CD4-positive, alpha-beta T cell treated with Interleukin-17A for 1 hour (primary cell): ENCODE results near the gene CPA1.
"Not testable (repeated sequence)": the region's sequence is repeated elsewhere in the genome, so short reads cannot be mapped to it uniquely, and the experiment has no call there.

Experiments
- DNase-seq: peaks from one replicate; pipeline ENCODE4 v3.0.0-alpha.2; 2020

The CPA1 gene

DNA sequence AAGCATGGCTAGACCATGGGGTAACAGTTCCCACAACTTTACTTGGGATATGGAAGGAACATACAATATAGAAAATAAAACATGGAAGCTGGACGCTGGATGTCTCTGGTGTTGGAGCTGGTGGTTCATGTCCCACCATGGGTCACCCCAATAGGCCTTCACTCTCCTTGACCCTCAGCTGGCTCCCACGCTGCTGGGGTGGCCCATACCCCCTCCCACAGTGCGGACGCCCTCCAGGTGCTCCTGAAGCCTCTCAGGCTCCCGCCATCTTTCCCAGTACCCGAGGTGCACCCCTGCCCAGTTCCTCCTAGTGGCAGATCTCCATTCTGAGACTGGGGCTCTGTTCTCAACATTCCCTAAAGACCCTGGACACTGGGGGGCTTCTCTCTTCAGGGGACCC, 5.8 kb upstream of the CPA1 start:
- DNase-seq: no peak

DNA sequence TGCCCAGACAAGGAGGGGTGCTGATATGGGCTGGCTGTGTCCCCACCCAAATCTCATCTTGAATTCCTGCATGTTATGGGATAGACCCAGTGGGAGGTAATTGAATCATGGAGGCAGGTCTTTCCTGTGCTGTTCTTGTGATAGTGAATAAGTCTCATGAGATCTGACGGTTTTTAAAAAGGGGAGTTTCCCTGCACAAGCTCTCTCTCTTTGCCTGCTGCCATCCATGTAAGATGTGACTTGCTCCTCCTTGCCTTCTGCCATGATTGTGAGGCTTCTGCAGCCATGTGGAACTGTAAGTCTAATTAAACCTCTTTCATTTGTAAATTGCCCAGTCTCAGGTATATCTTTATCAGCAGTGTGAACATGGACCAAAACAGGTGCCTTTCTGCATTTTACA, 3.8 kb upstream of the CPA1 start:
- DNase-seq: not testable (repeated sequence)

DNA sequence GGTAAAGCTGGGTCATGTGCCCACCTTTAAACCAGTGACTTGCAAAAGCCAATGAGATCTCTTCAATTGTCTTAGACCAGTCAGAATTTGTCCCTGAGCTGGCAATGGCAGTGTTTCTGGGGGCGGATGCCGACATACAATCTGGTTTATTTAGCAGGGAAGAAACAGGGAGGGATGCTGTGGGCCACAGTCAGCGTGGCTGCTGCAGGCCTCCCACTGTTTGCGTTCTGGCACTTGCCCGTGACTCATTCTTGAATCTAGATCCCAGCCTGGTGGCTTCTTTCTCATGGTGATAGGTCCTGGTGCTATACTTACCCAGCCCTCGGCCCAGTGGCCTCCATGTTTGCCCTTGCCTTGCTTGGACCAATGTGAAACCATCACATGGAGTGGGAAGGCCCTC, 3.1 kb upstream of the CPA1 start:
- DNase-seq: no peak

GRCh38 chr7:130379019-130379418, 1.3 kb upstream of the CPA1 start:
- DNase-seq: no peak

GRCh38 chr7:130379532-130379920, 768 bp upstream of the CPA1 start:
- no peak for DNase-seq

DNA sequence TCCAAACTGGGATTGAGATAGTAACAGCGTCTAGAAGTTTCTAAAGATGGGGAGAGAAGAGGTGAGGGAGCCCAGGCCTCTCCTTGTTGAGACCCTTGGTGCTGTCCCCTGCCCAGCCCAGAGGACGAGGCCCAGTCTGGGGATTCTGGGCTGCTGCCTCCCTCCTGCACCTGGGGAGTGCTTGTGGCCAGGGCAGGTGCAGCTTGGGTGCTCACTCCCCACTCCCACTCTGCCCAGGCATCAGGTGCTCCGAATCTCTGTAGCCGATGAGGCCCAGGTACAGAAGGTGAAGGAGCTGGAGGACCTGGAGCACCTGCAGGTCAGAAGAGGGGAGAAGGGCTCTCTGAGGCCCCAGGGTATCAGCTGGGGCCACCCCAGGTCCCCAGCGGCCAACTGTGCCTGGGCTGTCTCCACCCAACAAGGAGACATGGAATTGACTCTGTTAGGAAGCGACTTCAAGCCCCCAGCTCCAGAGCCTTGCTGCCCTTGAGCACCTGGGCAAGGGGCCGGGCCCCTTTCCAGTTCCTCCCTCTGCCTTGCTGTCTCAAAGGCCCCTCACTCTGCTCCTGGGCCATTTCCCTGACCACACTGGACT, 664 bp downstream of the CPA1 start:
- DNase-seq: no peak

DNA sequence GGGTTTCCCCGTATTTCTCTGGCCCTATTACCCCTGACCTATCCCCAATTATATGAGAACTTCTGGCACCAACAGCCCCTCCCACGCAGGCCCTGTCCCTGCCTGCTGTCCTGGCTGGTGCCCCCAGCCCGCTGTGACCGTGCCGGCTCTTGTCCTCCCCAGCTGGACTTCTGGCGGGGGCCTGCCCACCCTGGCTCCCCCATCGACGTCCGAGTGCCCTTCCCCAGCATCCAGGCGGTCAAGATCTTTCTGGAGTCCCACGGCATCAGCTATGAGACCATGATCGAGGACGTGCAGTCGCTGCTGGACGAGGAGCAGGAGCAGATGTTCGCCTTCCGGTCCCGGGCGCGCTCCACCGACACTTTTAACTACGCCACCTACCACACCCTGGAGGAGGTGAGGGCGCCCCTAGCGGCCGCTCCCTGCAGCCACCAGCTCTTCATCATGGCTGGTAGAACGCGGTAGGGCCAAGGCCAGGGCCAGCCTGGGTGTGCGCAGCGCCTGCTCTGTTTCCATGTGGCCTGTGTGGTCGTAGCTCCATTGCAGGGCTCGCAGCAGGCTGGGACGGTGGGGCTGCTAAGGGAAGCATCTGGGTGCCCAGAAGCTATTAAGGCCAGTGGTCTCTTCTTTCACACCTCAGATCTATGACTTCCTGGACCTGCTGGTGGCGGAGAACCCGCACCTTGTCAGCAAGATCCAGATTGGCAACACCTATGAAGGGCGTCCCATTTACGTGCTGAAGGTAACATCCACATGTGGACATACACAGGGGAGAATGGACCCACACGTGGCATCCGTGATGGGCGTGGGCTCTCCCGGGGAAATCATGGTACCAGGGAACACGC, 1.4 kb downstream of the CPA1 start:
- no peak for DNase-seq

DNA sequence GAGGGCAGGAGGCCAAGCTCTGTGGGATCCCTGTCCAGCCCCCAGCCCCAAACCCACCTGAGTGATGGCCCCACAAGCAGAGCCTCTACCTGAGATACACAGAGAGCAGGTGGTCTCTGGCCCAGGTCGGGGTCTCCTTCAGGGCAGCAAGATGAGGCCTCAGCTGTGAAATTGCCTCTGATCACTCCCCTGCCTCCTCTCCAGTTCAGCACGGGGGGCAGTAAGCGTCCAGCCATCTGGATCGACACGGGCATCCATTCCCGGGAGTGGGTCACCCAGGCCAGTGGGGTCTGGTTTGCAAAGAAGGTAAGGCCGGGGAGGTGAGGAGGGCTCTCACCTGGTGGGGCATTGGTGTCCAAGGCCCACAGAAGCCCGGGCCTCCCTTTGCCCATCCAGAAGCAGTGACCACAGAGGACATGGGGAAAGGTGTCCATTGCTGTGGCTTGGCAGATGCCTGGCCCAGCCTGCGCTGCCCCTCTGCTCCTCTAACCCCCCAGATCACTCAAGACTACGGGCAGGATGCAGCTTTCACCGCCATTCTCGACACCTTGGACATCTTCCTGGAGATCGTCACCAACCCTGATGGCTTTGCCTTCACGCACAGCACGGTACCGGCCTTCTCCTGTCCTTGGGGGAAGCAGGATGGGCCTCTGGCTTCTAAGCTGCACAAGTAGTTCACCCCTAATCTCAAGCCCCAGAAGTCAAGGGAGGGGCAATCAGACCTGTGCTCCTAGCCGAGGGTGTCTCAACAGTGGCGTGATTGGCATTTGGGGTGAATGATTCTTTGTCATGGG, 3.1 kb downstream of the CPA1 start:
- DNase-seq: no peak

DNA sequence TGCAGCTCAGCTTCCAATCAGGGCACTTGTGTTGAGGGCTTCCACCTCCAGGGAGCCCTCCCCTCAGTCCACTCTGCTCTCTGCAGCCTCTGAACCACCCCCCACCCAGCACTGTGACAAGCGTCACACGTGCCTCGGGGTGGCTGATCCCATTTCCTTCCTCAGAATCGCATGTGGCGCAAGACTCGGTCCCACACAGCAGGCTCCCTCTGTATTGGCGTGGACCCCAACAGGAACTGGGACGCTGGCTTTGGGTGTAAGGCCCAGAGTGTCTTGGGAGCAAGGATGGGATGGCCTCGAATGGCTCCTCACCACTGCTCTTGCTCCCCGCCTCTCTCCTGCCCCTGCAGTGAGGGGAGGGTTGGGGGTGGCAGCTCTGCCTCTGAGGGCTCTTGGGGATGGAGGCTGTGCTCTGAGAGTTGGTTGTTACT, 4.1 kb downstream of the CPA1 start:
- no peak for DNase-seq

GRCh38 chr7:130384841-130385599, 4.7 kb downstream of the CPA1 start:
- DNase-seq: no peak

- no peak for DNase-seq
Measured at GRCh38 chr7:130385600-130386066, 5.3 kb downstream of the CPA1 start.

GRCh38 chr7:130386876-130387275, 6.6 kb downstream of the CPA1 start:
- DNase-seq: no peak

- DNase-seq: no peak
Measured at GRCh38 chr7:130387306-130387627, 7.0 kb downstream of the CPA1 start.

DNA sequence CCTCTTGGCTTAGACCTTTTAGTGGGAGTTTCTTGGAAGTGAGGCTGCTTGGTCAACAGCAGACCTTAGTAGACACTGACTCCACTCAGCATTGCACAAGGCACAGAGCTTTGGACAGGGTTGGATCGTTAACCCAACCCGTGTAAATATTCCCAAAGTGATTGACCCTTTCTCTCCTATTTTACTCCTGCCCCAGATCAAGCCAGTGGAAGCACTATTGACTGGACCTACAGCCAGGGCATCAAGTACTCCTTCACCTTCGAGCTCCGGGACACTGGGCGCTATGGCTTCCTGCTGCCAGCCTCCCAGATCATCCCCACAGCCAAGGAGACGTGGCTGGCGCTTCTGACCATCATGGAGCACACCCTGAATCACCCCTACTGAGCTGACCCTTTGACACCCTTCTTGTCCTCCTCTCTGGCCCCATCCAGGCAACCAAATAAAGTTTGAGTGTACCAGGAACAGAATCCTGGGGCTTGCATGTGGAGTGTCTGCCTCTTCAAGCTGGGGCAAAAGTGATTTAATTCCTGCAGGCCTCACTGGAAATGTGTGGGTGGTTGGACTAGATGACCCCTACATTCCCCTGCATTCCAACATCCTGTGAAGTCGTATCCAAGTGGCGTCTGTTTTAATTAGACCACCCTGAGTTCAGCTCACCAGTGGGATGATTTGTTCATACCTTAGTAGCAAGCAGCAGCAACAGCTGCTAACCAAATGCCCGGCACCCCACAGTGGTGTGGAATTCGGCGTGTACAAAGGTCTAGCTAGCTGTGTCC, 7.5 kb downstream of the CPA1 start:
- DNase-seq: no peak

DNA sequence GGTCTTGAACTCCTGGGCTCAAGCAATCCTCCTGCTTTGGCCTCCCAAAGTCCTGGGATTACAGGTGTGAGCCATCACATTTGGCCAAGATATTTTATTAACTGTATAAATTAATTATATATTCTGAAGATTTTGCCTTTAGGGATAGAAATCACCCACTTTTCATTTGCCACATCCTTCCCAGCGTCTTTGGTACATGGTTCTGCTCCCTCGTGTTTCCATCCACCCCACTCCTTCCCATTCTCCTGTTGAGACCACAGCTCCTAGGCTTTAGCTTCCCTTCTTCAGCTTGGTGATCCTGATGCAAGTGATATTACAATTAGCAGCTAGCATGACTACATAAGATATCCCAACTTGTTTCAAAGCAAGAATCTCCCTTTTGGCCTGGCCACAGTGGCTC, 8.4 kb downstream of the CPA1 start:
- no peak for DNase-seq

DNA sequence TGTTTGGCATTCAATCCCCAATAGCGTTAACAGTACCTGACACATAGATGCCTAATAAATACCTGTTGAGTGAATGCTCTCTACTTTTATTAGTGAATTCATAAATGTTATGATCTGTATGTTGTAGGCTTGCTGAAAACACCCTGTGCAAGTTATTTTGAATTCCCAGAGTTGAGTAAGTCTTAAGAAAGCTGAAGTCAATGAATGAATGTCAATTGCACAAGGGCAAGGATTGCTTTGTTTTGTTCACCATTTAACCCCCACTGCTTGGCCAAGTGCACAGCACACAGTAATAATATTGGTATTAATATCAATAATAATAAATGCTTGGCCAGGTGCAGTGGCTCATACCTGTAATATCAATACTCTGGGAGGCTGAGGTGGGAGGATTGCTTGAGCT, 10.2 kb downstream of the CPA1 start:
- DNase-seq: no peak

GRCh38 chr7:130393101-130393561, 12.8 kb downstream of the CPA1 start:
- no peak for DNase-seq

- DNase-seq: no peak
Measured at GRCh38 chr7:130393841-130394411, 13.6 kb downstream of the CPA1 start.

- peak; percentile 48 for DNase-seq
Measured at GRCh38 chr7:130394421-130395195, 14.3 kb downstream of the CPA1 start.

DNA sequence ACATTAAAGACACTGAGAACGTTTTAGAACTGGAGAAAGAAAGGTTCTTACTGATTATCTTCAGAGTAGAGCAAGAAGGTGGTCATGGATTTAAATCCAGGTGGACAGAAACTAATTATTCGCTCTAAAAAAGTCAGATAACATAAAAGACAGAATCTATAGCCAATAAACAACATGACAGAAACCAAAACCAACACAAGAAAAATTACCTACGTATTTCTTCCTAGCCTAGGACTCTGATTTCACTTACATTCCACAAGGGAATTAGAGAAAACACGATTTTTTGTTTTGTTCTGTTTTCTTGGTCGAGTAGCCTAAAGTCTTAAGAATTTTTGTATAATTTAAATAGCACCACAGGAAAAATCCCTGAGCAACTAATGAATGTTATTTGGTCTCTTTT, 15.1 kb downstream of the CPA1 start:
- no peak for DNase-seq

- DNase-seq: no peak
Measured at GRCh38 chr7:130396109-130396508, 15.8 kb downstream of the CPA1 start.
